ENCODE data around the gene STAU1. TPM values are rescaled to one million over a fixed set of nuclear protein-coding genes. Genes with fewer than 3 reads are reported as not detected.

Gene STAU1
- polyA plus RNA-seq, 3 donors = 17.3 to 34.2 (median 24.0) TPM

DNA sequence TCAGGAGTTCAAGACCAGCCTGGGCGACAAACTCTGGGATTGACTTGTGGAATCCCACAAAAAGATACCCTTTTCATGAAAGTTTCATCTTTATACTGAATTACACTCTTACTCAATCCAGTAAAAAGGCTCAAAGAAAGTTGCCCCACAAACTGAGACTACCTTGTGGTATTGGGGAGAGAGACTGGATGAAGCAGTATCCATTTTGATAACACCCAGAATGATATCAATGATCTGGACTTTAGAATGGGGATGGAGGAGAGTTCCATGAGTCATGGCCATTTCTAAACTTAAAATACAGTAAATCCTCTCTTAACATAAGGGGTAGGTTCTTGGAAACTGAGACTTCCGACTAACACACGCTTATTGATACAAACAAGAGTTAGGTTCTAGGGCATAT lies 4.7 kb downstream of the STAU1 start:
- peaks cover 0 to 2% (median 0%) of the 10 kb centered on the region in 3 donors for H3K27me3 Mint-ChIP-seq (ENCODE audit: low read depth in 3 of 3)
- Histone ChIP-seq H3K9me3 (replicated peaks in 1 of 2; ENCODE audit: control insufficient read depth in 1 of 2, insufficient read depth in 1 of 2, low read length in 2 of 2) (no peaks in the 10 kb centered on the region), H4K20me1 (ENCODE audit: insufficient read depth, low read length) (peaks cover 90% of the 10 kb centered on the region), H3K27me3 (ENCODE audit: control insufficient read depth in 2 of 2, insufficient read depth in 2 of 2, low read length in 2 of 2) (no peaks in the 10 kb centered on the region), H3K4me2 (replicated peaks; ENCODE audit: extremely low read depth, low read length, poor library complexity, severe bottlenecking) (no peak overlapping the region), H3K27ac (ENCODE audit: low read depth in 1 of 2, low read length in 2 of 2) (no peak overlapping the region), H3K4me3 (replicated peaks in 1 of 3; ENCODE audit: low read depth in 2 of 3, low read length in 3 of 3) (no peak overlapping the region), H3K79me2 (ENCODE audit: insufficient read depth, low read length) (peaks cover 96% of the 10 kb centered on the region), H3K36me3 (replicated peaks in 1 of 2; ENCODE audit: control insufficient read depth in 1 of 2, insufficient read depth in 2 of 2, low read length in 2 of 2) (peaks cover 1 to 3% of the 10 kb centered on the region in 2 donors), H3K9ac (ENCODE audit: insufficient read depth, low read length, poor library complexity, severe bottlenecking) (no peak overlapping the region), H3K4me1 (ENCODE audit: control insufficient read depth in 1 of 2, insufficient read depth in 2 of 2, low read length in 2 of 2) (peaks cover 15 to 27% of the 10 kb centered on the region in 2 donors), H2AFZ (ENCODE audit: insufficient read depth, low read depth, low read length, poor library complexity, severe bottlenecking) (no peak overlapping the region)
- WGBS (ENCODE audit: insufficient coverage) = no CpG with 5 or more reads among the region's 3 CpGs
- peaks cover 41% of the 10 kb centered on the region for H3K4me1 Mint-ChIP-seq
- H3K36me3 Mint-ChIP-seq = peaks cover 7 to 15% of the 10 kb centered on the region in 2 donors
- TF ChIP-seq CTCF (IDR thresholded peaks at IDR 0.05) = no peak
- DNase-seq = no peak
- intact Hi-C loops (cut with micrococcal nuclease) = no loop called here
- peak overlapping the region in 1 of 7 donors; percentile 68 for H3K27ac Mint-ChIP-seq
- no peak overlapping the region for H3K4me3 Mint-ChIP-seq
- H3K9me3 Mint-ChIP-seq = no peaks in the 10 kb centered on the region

DNA sequence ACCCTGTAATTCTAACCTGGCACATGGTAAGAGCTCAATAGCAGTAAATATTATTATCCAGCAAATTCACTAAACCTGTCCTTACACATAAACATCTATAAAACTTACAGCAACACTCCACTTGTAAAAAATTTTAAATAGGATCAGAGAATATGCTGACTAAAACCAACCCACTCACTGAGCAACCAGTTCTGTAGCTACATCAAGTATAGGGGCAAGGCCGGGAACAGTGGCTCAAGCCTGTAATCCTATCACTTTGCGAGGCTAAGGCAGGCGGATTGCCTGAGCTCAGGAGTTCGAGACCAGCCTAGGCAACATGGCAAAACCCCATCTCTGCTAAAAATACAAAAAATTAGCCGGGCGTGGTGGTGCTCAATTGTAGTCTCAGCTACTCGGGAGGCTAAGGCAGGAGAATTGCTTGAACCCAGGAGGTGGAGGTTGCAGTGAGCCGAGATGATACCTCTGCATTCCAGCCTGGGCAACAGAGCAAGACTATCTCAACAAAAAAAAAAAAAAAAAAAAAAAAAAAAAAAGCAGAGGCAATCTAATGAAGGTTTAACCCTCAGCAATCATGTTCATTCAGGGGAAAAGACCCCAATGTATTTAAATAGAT lies 6.8 kb downstream of the STAU1 start:
- intact Hi-C loops (cut with micrococcal nuclease) = no loop called here
- Mint-ChIP-seq H3K36me3 (peaks cover 15 to 26% of the 10 kb centered on the region in 2 donors), H3K9me3 (peaks cover 0 to 3% (median 0%) of the 10 kb centered on the region in 7 donors), H3K27ac (peak overlapping the region in 1 of 7 donors; percentile 35), H3K4me3 (no peak overlapping the region), H3K27me3 (ENCODE audit: low read depth in 3 of 3) (peaks cover 0 to 2% (median 0%) of the 10 kb centered on the region in 3 donors), H3K4me1 (peaks cover 33% of the 10 kb centered on the region)
- peaks cover 100% of the 10 kb centered on the region for H3K79me2 ChIP-seq (ENCODE audit: insufficient read depth, low read length)
- no peak for TF ChIP-seq CTCF (IDR thresholded peaks at IDR 0.05)
- H3K4me3 ChIP-seq (replicated peaks in 1 of 3; ENCODE audit: low read depth in 2 of 3, low read length in 3 of 3) = no peak overlapping the region
- DNase-seq = no peak
- no peaks in the 10 kb centered on the region for H3K9me3 ChIP-seq (replicated peaks in 1 of 2; ENCODE audit: control insufficient read depth in 1 of 2, insufficient read depth in 1 of 2, low read length in 2 of 2)
- H4K20me1 ChIP-seq (ENCODE audit: insufficient read depth, low read length) = peaks cover 98% of the 10 kb centered on the region
- WGBS (ENCODE audit: insufficient coverage) = no CpG with 5 or more reads among the region's 8 CpGs
- peaks cover 6 to 20% of the 10 kb centered on the region in 2 donors for H3K36me3 ChIP-seq (replicated peaks in 1 of 2; ENCODE audit: control insufficient read depth in 1 of 2, insufficient read depth in 2 of 2, low read length in 2 of 2)
- H3K27me3 ChIP-seq (ENCODE audit: control insufficient read depth in 2 of 2, insufficient read depth in 2 of 2, low read length in 2 of 2) = no peaks in the 10 kb centered on the region
- no peak overlapping the region for H3K9ac ChIP-seq (ENCODE audit: insufficient read depth, low read length, poor library complexity, severe bottlenecking)
- no peak overlapping the region for H3K4me2 ChIP-seq (replicated peaks; ENCODE audit: extremely low read depth, low read length, poor library complexity, severe bottlenecking)
- no peak overlapping the region for H2AFZ ChIP-seq (ENCODE audit: insufficient read depth, low read depth, low read length, poor library complexity, severe bottlenecking)
- no peak overlapping the region for H3K27ac ChIP-seq (ENCODE audit: low read depth in 1 of 2, low read length in 2 of 2)
- H3K4me1 ChIP-seq (ENCODE audit: control insufficient read depth in 1 of 2, insufficient read depth in 2 of 2, low read length in 2 of 2) = peaks cover 7 to 17% of the 10 kb centered on the region in 2 donors

All from CD14-positive monocyte (primary cell).